H9 (cell line): ENCODE data around the gene NCDN. TPM values are rescaled to one million over a fixed set of nuclear protein-coding genes. Genes with fewer than 3 reads are reported as not detected.
A peak's percentile ranks its signal among the peaks of the same experiment; 100 is the strongest.

Experiments used
- DNase-seq: peaks from one replicate; pipeline ENCODE4 v3.0.0-alpha.2; 2017
- H2AFZ ChIP-seq: one replicate; pipeline ENCODE4 v1.6.1; 2013; ENCODE audit warnings: mild to moderate bottlenecking, low read length, control low read depth, moderate library complexity
- H2AK5ac ChIP-seq: 2 replicates; pipeline ENCODE4 v1.6.1; 2013; ENCODE audit warnings: low read length, control low read depth, mixed read lengths; ENCODE audit not compliant: insufficient read length
- H2BK120ac ChIP-seq: one replicate; pipeline ENCODE4 v1.6.1; 2013; ENCODE audit warnings: low read depth, mild to moderate bottlenecking, low read length, control low read depth, inconsistent platforms; ENCODE audit not compliant: poor library complexity, severe bottlenecking
- H2BK12ac ChIP-seq: 2 replicates; pipeline ENCODE4 v1.6.1; 2013; ENCODE audit warnings: low read length, control low read depth, mixed read lengths, low read depth; ENCODE audit not compliant: insufficient read length
- H2BK15ac ChIP-seq: 2 replicates; pipeline ENCODE4 v1.6.1; 2013; ENCODE audit warnings: low read depth, low read length, control low read depth
- H2BK20ac ChIP-seq: one replicate; pipeline ENCODE4 v1.6.1; 2013; ENCODE audit warnings: low read depth, mild to moderate bottlenecking, low read length, control low read depth, inconsistent platforms; ENCODE audit not compliant: poor library complexity, severe bottlenecking
- H2BK5ac ChIP-seq: 2 replicates; pipeline ENCODE4 v1.6.1; 2013; ENCODE audit warnings: low read length, control low read depth, mixed read lengths; ENCODE audit not compliant: insufficient read length
- H3K14ac ChIP-seq: 2 replicates; pipeline ENCODE4 v1.6.1; 2013; ENCODE audit warnings: low read length, control low read depth; ENCODE audit not compliant: insufficient read depth
- H3K18ac ChIP-seq: 2 replicates; pipeline ENCODE4 v1.6.1; 2013; ENCODE audit warnings: low read depth, mild to moderate bottlenecking, mixed read lengths, low read length, control low read depth; ENCODE audit not compliant: insufficient read length
- H3K23ac ChIP-seq: 2 replicates; pipeline ENCODE4 v1.6.1; 2013; ENCODE audit warnings: low read length, control low read depth, mixed read lengths, low read depth; ENCODE audit not compliant: insufficient read length
- H3K23me2 ChIP-seq: 2 replicates; pipeline ENCODE4 v1.6.1; 2013; ENCODE audit warnings: low read depth, mild to moderate bottlenecking, mixed read lengths, low read length, control low read depth; ENCODE audit not compliant: insufficient read length, poor library complexity, severe bottlenecking
- H3K27ac ChIP-seq: 2 replicates; pipeline ENCODE4 v1.5.1; 2013; ENCODE audit warnings: low read length, control low read depth, mixed read lengths, low read depth; ENCODE audit not compliant: insufficient read length
- H3K27me3 ChIP-seq: 2 replicates; pipeline ENCODE4 v1.6.1; 2013; ENCODE audit warnings: low read length, control low read depth, inconsistent platforms; ENCODE audit not compliant: insufficient read depth
- H3K4ac ChIP-seq: 2 replicates; pipeline ENCODE4 v1.6.1; 2013; ENCODE audit warnings: low read depth, mild to moderate bottlenecking, control low read depth, inconsistent platforms, low read length, moderate library complexity
- H3K4me1 ChIP-seq: 2 replicates; pipeline ENCODE4 v1.6.1; 2013; ENCODE audit warnings: low read length, control low read depth, inconsistent platforms; ENCODE audit not compliant: insufficient read depth
- H3K4me2 ChIP-seq: 2 replicates; pipeline ENCODE4 v1.6.1; 2013; ENCODE audit warnings: low read length, control low read depth, mixed read lengths; ENCODE audit not compliant: insufficient read length, insufficient read depth
- H3K56ac ChIP-seq: 2 replicates; pipeline ENCODE4 v1.6.1; 2013; ENCODE audit warnings: low read depth, mild to moderate bottlenecking, mixed read lengths, low read length, control low read depth; ENCODE audit not compliant: insufficient read length
- H3K79me1 ChIP-seq: 2 replicates; pipeline ENCODE4 v1.6.1; 2013; ENCODE audit warnings: low read depth, mild to moderate bottlenecking, moderate library complexity, low read length, control low read depth, inconsistent platforms; ENCODE audit not compliant: insufficient read depth, poor library complexity, severe bottlenecking
- H3K79me2 ChIP-seq: 2 replicates; pipeline ENCODE4 v1.6.1; 2013; ENCODE audit warnings: low read length, control low read depth, inconsistent platforms; ENCODE audit not compliant: insufficient read depth
- H3K9ac ChIP-seq: 2 replicates; pipeline ENCODE4 v1.6.1; 2013; ENCODE audit warnings: low read length, control low read depth, mixed read lengths; ENCODE audit not compliant: insufficient read length; ENCODE audit errors: extremely low read depth
- H3K9me3 ChIP-seq: one replicate; pipeline ENCODE4 v1.6.1; 2013; ENCODE audit warnings: low read depth, low read length, inconsistent platforms; ENCODE audit not compliant: control insufficient read depth
- H3T11ph ChIP-seq: one replicate; pipeline ENCODE4 v1.6.1; 2013; ENCODE audit warnings: mild to moderate bottlenecking, low read length, control low read depth, inconsistent platforms
- H4K20me1 ChIP-seq: one replicate; pipeline ENCODE4 v1.6.1; 2013; ENCODE audit not compliant: control insufficient read depth, insufficient read length, insufficient read depth
- H4K5ac ChIP-seq: 2 replicates; pipeline ENCODE4 v1.6.1; 2013; ENCODE audit warnings: low read depth, mild to moderate bottlenecking, mixed read lengths, low read length, control low read depth; ENCODE audit not compliant: insufficient read length
- H4K8ac ChIP-seq: replicated peaks from 2 replicates; pipeline ENCODE4 v1.6.1; 2013; ENCODE audit warnings: low read length, control low read depth, mixed read lengths, low read depth; ENCODE audit not compliant: insufficient read length
- H4K91ac ChIP-seq: 2 replicates; pipeline ENCODE4 v1.6.1; 2013; ENCODE audit warnings: low read depth, mild to moderate bottlenecking, moderate library complexity, mixed read lengths, low read length, control low read depth; ENCODE audit not compliant: insufficient read length
- H3K27ac Mint-ChIP-seq, 3 experiments: 2 replicates in 2 of 3; 3 replicates in 1 of 3; pipeline ENCODE4 v1.8.0; 2020 to 2021; ENCODE audit warnings: mixed read lengths in 3 of 3, mild to moderate bottlenecking in 1 of 3, moderate library complexity in 1 of 3
- H3K27me3 Mint-ChIP-seq: 2 replicates; pipeline ENCODE4 v1.8.0; 2021; ENCODE audit warnings: low read depth, mild to moderate bottlenecking, moderate library complexity, mixed read lengths
- H3K36me3 Mint-ChIP-seq, 3 experiments: 2 replicates in 2 of 3; 3 replicates in 1 of 3; pipeline ENCODE4 v1.8.0; 2020 to 2021; ENCODE audit warnings: low read depth in 3 of 3, mixed read lengths in 3 of 3; ENCODE audit not compliant: insufficient read depth in 1 of 3
- H3K4me1 Mint-ChIP-seq, 2 experiments: 2 replicates each; pipeline ENCODE4 v1.8.0; 2020; ENCODE audit warnings: mixed read lengths in 2 of 2
- H3K4me3 Mint-ChIP-seq, 2 experiments: 2 replicates in 1 of 2; 3 replicates in 1 of 2; pipeline ENCODE4 v1.8.0; 2020 to 2021; ENCODE audit warnings: mild to moderate bottlenecking in 2 of 2, mixed read lengths in 2 of 2, moderate library complexity in 1 of 2
- H3K9me3 Mint-ChIP-seq, 2 experiments: 2 replicates in 1 of 2; 3 replicates in 1 of 2; pipeline ENCODE4 v1.8.0; 2020; ENCODE audit warnings: mild to moderate bottlenecking in 2 of 2, mixed read lengths in 2 of 2, moderate library complexity in 1 of 2
- WGBS: extraction: QIAGEN DNeasy Blood & Tissue Kit; methylation state at CpG from one replicate; pipeline ENCODE4 v1.1.7; 2013; ENCODE audit warnings: missing lambda C conversion rate, low lambda C conversion rate, mixed read lengths; ENCODE audit not compliant: insufficient read length; ENCODE audit errors: extremely low coverage; 5-methylcytosine and 5-hydroxymethylcytosine counted together
- total RNA-seq: library from RNA; stranded (reverse); gene quantifications from 2 replicates; pipeline ENCODE4 v1.2.1, GENCODE V29; 2021
- TF ChIP-seq, protein P1 (sequence below): fragments of 200-600 bp; sonication (generic); conservative IDR thresholded peaks from 3 replicates; pipeline ENCODE4 v1.8.0; 2021; ENCODE audit warnings: antibody characterized with exemption, mild to moderate bottlenecking

The NCDN gene
- total RNA-seq, 1 experiment from 2014 or later, result 44.2 TPM

DNA sequence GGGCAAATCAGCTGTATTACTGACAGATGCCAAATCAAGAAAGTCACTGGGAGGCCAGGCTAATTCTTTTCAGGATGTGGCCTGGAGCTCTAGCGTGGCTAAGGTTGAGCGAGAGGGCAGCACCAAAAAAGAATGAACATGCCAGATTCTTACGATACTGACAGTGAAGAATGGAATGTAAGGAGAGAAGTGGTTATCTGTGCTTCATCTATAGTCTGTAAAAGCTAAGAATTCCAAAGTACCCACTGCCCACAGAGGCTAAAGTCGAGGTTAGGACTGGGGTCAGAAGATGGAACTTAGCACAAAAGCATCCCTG lies 48.2 kb downstream of the NCDN start:
- H3K27ac Mint-ChIP-seq, result peak overlapping the region in 1 of 3 experiments; percentile 56; a peak in 1 of 7 replicates

More for the DNA sequence above, 48.2 kb downstream of the NCDN start:
- H3K27me3 Mint-ChIP-seq, result no peaks in the 10 kb centered on the region
- Histone ChIP-seq H3K79me1 (no peaks in the 10 kb centered on the region), H3K79me2 (no peaks in the 10 kb centered on the region), H3K9me3 (no peaks in the 10 kb centered on the region), H3K23me2 (no peaks in the 10 kb centered on the region), H3K4ac (no peak overlapping the region), H2AFZ (no peak overlapping the region), H3K27ac (no peak overlapping the region), H3T11ph (no peak overlapping the region), H3K56ac (no peak overlapping the region), H3K18ac (no peak overlapping the region), H2AK5ac (no peak overlapping the region), H3K9ac (no peak overlapping the region), H3K23ac (no peak overlapping the region), H4K8ac (no peak overlapping the region), H2BK120ac (no peak overlapping the region), H3K4me1 (no peaks in the 10 kb centered on the region), H3K27me3 (no peaks in the 10 kb centered on the region), H4K5ac (no peak overlapping the region), H3K4me2 (no peak overlapping the region), H4K20me1 (no peaks in the 10 kb centered on the region), H4K91ac (no peak overlapping the region), H2BK15ac (no peak overlapping the region), H2BK20ac (no peak overlapping the region), H3K14ac (no peak overlapping the region), H2BK12ac (no peak overlapping the region), H2BK5ac (no peak overlapping the region)
- peaks cover 31 to 72% (median 61%) of the 10 kb centered on the region in 3 experiments for H3K36me3 Mint-ChIP-seq
- peaks cover 0 to 10% of the 10 kb centered on the region in 2 experiments; a peak in 2 of 4 replicates for H3K4me1 Mint-ChIP-seq
- no peaks in the 10 kb centered on the region for H3K9me3 Mint-ChIP-seq
- no CpG with 5 or more reads among the region's 4 CpGs for WGBS
- H3K4me3 Mint-ChIP-seq, result no peak overlapping the region
- TF ChIP-seq, protein P1, sequence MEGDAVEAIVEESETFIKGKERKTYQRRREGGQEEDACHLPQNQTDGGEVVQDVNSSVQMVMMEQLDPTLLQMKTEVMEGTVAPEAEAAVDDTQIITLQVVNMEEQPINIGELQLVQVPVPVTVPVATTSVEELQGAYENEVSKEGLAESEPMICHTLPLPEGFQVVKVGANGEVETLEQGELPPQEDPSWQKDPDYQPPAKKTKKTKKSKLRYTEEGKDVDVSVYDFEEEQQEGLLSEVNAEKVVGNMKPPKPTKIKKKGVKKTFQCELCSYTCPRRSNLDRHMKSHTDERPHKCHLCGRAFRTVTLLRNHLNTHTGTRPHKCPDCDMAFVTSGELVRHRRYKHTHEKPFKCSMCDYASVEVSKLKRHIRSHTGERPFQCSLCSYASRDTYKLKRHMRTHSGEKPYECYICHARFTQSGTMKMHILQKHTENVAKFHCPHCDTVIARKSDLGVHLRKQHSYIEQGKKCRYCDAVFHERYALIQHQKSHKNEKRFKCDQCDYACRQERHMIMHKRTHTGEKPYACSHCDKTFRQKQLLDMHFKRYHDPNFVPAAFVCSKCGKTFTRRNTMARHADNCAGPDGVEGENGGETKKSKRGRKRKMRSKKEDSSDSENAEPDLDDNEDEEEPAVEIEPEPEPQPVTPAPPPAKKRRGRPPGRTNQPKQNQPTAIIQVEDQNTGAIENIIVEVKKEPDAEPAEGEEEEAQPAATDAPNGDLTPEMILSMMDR, result no peak
- no peak for DNase-seq
